ENCODE data around the gene IQGAP2.
A peak's percentile ranks its signal among the peaks of the same experiment; 100 is the strongest.

IQGAP2 gene

GRCh38 chr5:76626738-76627137, 223.7 kb downstream of the IQGAP2 start:
- H3K4me3 ChIP-seq (ENCODE audit: low read depth, low read length): no peak overlapping the region
- in situ Hi-C loops (cut with HindIII; ENCODE audit: low pct_ligation_motif_present, low sequenced_read_pairs): no loop called here
- H3K27me3 ChIP-seq (replicated peaks): no peaks in the 10 kb centered on the region
- H3K27ac ChIP-seq: no peak overlapping the region
- TF ChIP-seq CTCF (IDR thresholded peaks at IDR 0.05; ENCODE audit: low read depth, low read length, missing control alignments): no peak
- no peaks in the 10 kb centered on the region for H3K36me3 ChIP-seq (replicated peaks)
- no peak for DNase-seq

- H3K4me3 ChIP-seq (ENCODE audit: low read depth, low read length): no peak overlapping the region
- no peak overlapping the region for H3K27ac ChIP-seq
- no peaks in the 10 kb centered on the region for H3K36me3 ChIP-seq (replicated peaks)
- no peak for TF ChIP-seq CTCF (IDR thresholded peaks at IDR 0.05; ENCODE audit: low read depth, low read length, missing control alignments)
- no peak for DNase-seq
- no peaks in the 10 kb centered on the region for H3K27me3 ChIP-seq (replicated peaks)
- in situ Hi-C loops (cut with HindIII; ENCODE audit: low pct_ligation_motif_present, low sequenced_read_pairs): no loop called here
These were observed 231.6 kb downstream of the IQGAP2 start for GRCh38 chr5:76634661-76635060.

- TF ChIP-seq CTCF (IDR thresholded peaks at IDR 0.05; ENCODE audit: low read depth, low read length, missing control alignments): no peak
- Histone ChIP-seq H3K36me3 (replicated peaks) (no peaks in the 10 kb centered on the region), H3K4me3 (ENCODE audit: low read depth, low read length) (no peak overlapping the region), H3K27me3 (replicated peaks) (no peaks in the 10 kb centered on the region), H3K27ac (no peak overlapping the region)
- DNase-seq: no peak
- in situ Hi-C loops (cut with HindIII; ENCODE audit: low pct_ligation_motif_present, low sequenced_read_pairs): no loop called here
These were observed 234.4 kb downstream of the IQGAP2 start for GRCh38 chr5:76637490-76637889.

- in situ Hi-C loops (cut with HindIII; ENCODE audit: low pct_ligation_motif_present, low sequenced_read_pairs): no loop called here
- H3K36me3 ChIP-seq (replicated peaks): no peaks in the 10 kb centered on the region
- H3K27ac ChIP-seq: no peak overlapping the region
- H3K4me3 ChIP-seq (ENCODE audit: low read depth, low read length): no peak overlapping the region
- no peak for DNase-seq
- no peak for TF ChIP-seq CTCF (IDR thresholded peaks at IDR 0.05; ENCODE audit: low read depth, low read length, missing control alignments)
- H3K27me3 ChIP-seq (replicated peaks): no peaks in the 10 kb centered on the region
These were observed 235.4 kb downstream of the IQGAP2 start for GRCh38 chr5:76638479-76638878.

GRCh38 chr5:76641514-76642120, 238.5 kb downstream of the IQGAP2 start:
- H3K4me3 ChIP-seq (ENCODE audit: low read depth, low read length): no peak overlapping the region
- H3K27me3 ChIP-seq (replicated peaks): no peaks in the 10 kb centered on the region
- H3K27ac ChIP-seq: no peak overlapping the region
- peak; percentile 85 for DNase-seq
- in situ Hi-C loops (cut with HindIII; ENCODE audit: low pct_ligation_motif_present, low sequenced_read_pairs): no loop called here
- no peaks in the 10 kb centered on the region for H3K36me3 ChIP-seq (replicated peaks)
- TF ChIP-seq CTCF (IDR thresholded peaks at IDR 0.05; ENCODE audit: low read depth, low read length, missing control alignments): peak; percentile 80

Measured in brain microvascular endothelial cell (primary cell).